HepG2 (cell line): Measurements from ENCODE around the gene MICAL1. TPM values are rescaled to one million over a fixed set of nuclear protein-coding genes. Genes with fewer than 3 reads are reported as not detected.

Source experiments
- ATAC-seq: fragments of 200-7000 bp; cut with Tn5 transposase; 3 replicates; pipeline ENCODE4 v1.9.1; 2020; ENCODE audit warnings: mild to moderate bottlenecking, moderate library complexity
- BruUV-seq: library from RNA; stranded (reverse); fragments of 400-500 nt; replicated peaks from 2 replicates; lab custom pipeline; 2021; lab: Mats Ljungman, UMichigan
- CTCF ChIA-PET: fragments of 300-600 bp; formaldehyde crosslinking; extraction: SDS; loops from one replicate; lab custom pipeline; 2021; ENCODE audit warnings: low total read pairs, inconsistent platforms, low intra/inter-chr PET ratio; lab: Yijun Ruan, JAX
- POLR2A ChIA-PET: fragments of 350-600 bp; sonication (Branson Sonifier 250); formaldehyde crosslinking; loops from one replicate; lab custom pipeline; 2020; ENCODE audit warnings: antibody characterized with exemption, inconsistent platforms; lab: Yijun Ruan, JAX
- DNase-seq: peaks from one replicate; pipeline ENCODE4 v3.0.0-alpha.2; 2015; ENCODE audit warnings: low spot score
- FAIRE-seq: peaks from 3 replicates; lab custom pipeline; 2011; peaks lifted over from hg19 to GRCh38; lab: Jason Lieb, UNC
- H2AFZ ChIP-seq: one replicate; pipeline ENCODE4 v1.6.1; 2011; ENCODE audit warnings: low read length, inconsistent platforms
- H3K27ac ChIP-seq: fragments of 300-600 bp; 3 replicates; pipeline ENCODE4 v1.8.0; 2011; ENCODE audit warnings: mixed run types, mild to moderate bottlenecking, mixed read lengths, low read length, inconsistent platforms; ENCODE audit not compliant: insufficient read depth; ENCODE audit errors: extremely low read length
- H3K27me3 ChIP-seq, 2 experiments: fragments of 200-600 bp in 1 of 2; 2 replicates in 1 of 2; 3 replicates in 1 of 2; pipeline versions ENCODE4 v1.6.0 to v1.8.0; 2011; ENCODE audit warnings: low read length in 2 of 2, mild to moderate bottlenecking in 2 of 2, moderate library complexity in 2 of 2, inconsistent platforms in 1 of 2; ENCODE audit not compliant: insufficient read depth in 2 of 2, control insufficient read depth in 1 of 2
- H3K36me3 ChIP-seq, 2 experiments: fragments of 200-600 bp in 1 of 2; replicated peaks in 1 of 2; 2 replicates in 1 of 2; 3 replicates in 1 of 2; pipeline versions ENCODE4 v1.5.1 to v1.8.0; 2011; ENCODE audit warnings: low read length in 2 of 2, inconsistent platforms in 1 of 2; ENCODE audit not compliant: insufficient read depth in 2 of 2, control insufficient read depth in 1 of 2
- H3K4me1 ChIP-seq: 2 replicates; pipeline ENCODE4 v1.5.1; 2012; ENCODE audit warnings: low read length, inconsistent platforms; ENCODE audit not compliant: insufficient read depth
- H3K4me2 ChIP-seq: 2 replicates; pipeline ENCODE4 v1.6.0; 2011; ENCODE audit warnings: low read depth, low read length, inconsistent platforms
- H3K4me3 ChIP-seq, 3 experiments: fragments of 200-600 bp in 1 of 3; sonication (generic), shearing (Covaris generic) in 1 of 3; replicated peaks in 1 of 3; 2 replicates each; pipeline ENCODE4 v1.5.1; 2011 to 2016; ENCODE audit warnings: low read length in 3 of 3, inconsistent platforms in 2 of 3, low read depth in 2 of 3, mild to moderate bottlenecking in 2 of 3, control low read depth in 1 of 3, mixed read lengths in 1 of 3; ENCODE audit not compliant: insufficient read depth in 1 of 3
- H3K79me2 ChIP-seq: one replicate; pipeline ENCODE4 v1.6.1; 2011; ENCODE audit warnings: low read length, inconsistent platforms; ENCODE audit not compliant: insufficient read depth
- H3K9ac ChIP-seq: 2 replicates; pipeline ENCODE4 v1.6.0; 2011; ENCODE audit warnings: mild to moderate bottlenecking, low read depth, low read length, inconsistent platforms; ENCODE audit not compliant: insufficient read depth
- H3K9me3 ChIP-seq: 2 replicates; pipeline ENCODE4 v1.5.1; 2012; ENCODE audit warnings: mild to moderate bottlenecking, low read length
- H4K20me1 ChIP-seq: 2 replicates; pipeline ENCODE4 v1.6.0; 2011; ENCODE audit warnings: inconsistent platforms, mild to moderate bottlenecking, low read length, moderate library complexity; ENCODE audit not compliant: insufficient read depth
- ASH2L ChIP-seq: fragments of 300-600, 200-600 bp; sonication (generic); IDR thresholded peaks from 2 replicates; pipeline ENCODE4 v1.7.0; 2017; ENCODE audit warnings: low read depth, mild to moderate bottlenecking, moderate library complexity, mixed read lengths, low read length; ENCODE audit not compliant: insufficient read length
- HBP1 ChIP-seq: IDR thresholded peaks from 2 replicates; pipeline ENCODE4 v1.6.1; 2016; ENCODE audit warnings: low read depth, control low read depth
- KAT8 ChIP-seq: IDR thresholded peaks from 2 replicates; pipeline ENCODE4 v1.6.1; 2016; ENCODE audit warnings: missing genetic modification reagents, missing compliant biosample characterization
- KLF16 ChIP-seq, 2 experiments: sonication (generic) in 1 of 2; formaldehyde crosslinking in 1 of 2; IDR thresholded peaks; 2 replicates each; pipeline versions ENCODE4 v1.6.1 to v1.8.0; 2016 to 2023; ENCODE audit warnings: missing genetic modification reagents in 2 of 2, missing compliant biosample characterization in 1 of 2
- LRRFIP1 ChIP-seq: sonication (generic); formaldehyde crosslinking; conservative IDR thresholded peaks from 2 replicates; pipeline ENCODE4 v1.4.0; 2020; ENCODE audit warnings: missing genetic modification reagents
- MXD1 ChIP-seq: sonication (generic); formaldehyde crosslinking; IDR thresholded peaks from 2 replicates; pipeline ENCODE4 v1.4.0; 2020; ENCODE audit warnings: mild to moderate bottlenecking, missing genetic modification reagents
- NFIB ChIP-seq: sonication (generic); formaldehyde crosslinking; IDR thresholded peaks from 2 replicates; pipeline ENCODE4 v1.9.0; 2021; ENCODE audit warnings: missing genetic modification reagents, mild to moderate bottlenecking, borderline replicate concordance
- PAXIP1 ChIP-seq: sonication (generic); formaldehyde crosslinking; conservative IDR thresholded peaks from 2 replicates; pipeline ENCODE4 v1.4.0; 2020; ENCODE audit warnings: mild to moderate bottlenecking, missing genetic modification reagents, moderate library complexity
- PRDM10 ChIP-seq: sonication (generic); formaldehyde crosslinking; IDR thresholded peaks from 2 replicates; pipeline ENCODE4 v1.4.0; 2020; ENCODE audit warnings: low read depth, missing genetic modification reagents
- REXO4 ChIP-seq: sonication (generic); formaldehyde crosslinking; IDR thresholded peaks from 2 replicates; pipeline ENCODE4 v1.8.0; 2022; ENCODE audit warnings: missing genetic modification reagents, mild to moderate bottlenecking, borderline replicate concordance
- TSC22D2 ChIP-seq: sonication (generic); formaldehyde crosslinking; IDR thresholded peaks from 2 replicates; pipeline ENCODE4 v1.5.1; 2020; ENCODE audit warnings: missing genetic modification reagents, mild to moderate bottlenecking, borderline replicate concordance
- WGBS: methylation state at CpG from one replicate; pipeline ENCODE4 v1.1.6; 2017; ENCODE audit warnings: low lambda C conversion rate; 5-methylcytosine and 5-hydroxymethylcytosine counted together
- in situ Hi-C: cut with HindIII; loops from 2 replicates; pipeline ENCODE4 v1.10.0; 2017; ENCODE audit warnings: low pct_unique_long_range_greater_than_20kb; ENCODE audit not compliant: extremely low pct_ligation_motif_present
- intact Hi-C: fragments of 100-400 bp; cut with micrococcal nuclease; formaldehyde crosslinking; loops from one replicate; pipeline ENCODE4 v1.10.0; 2022; ENCODE audit not compliant: unreplicated experiment
- polyA plus RNA-seq, 8 experiments: library from polyadenylated mRNA; depleted of rRNA in 3 of 8; stranded (reverse) in 7 of 8; unstranded in 1 of 8; fragments of >200 nt; fragmentation: Illumina TruSeq in 4 of 8; extraction: Trizol in 4 of 8; gene quantifications; 2 replicates each; pipeline versions ENCODE4 v1.2.1 to v1.2.3, GENCODE V29; 2011 to 2016; ENCODE audit warnings: low read depth in 4 of 8, missing spikeins in 1 of 8, mixed read lengths in 1 of 8; ENCODE audit not compliant: insufficient read depth in 1 of 8
- total RNA-seq, 5 experiments: library from RNA; depleted of rRNA; stranded (reverse); fragments of >200 nt; fragmentation: Illumina TruSeq; extraction: Trizol; gene quantifications; 2 replicates each; pipeline ENCODE4 v1.2.3, GENCODE V29; 2016; ENCODE audit warnings: low read depth in 1 of 5

The MICAL1 gene
- total and polyA plus RNA-seq, 2 of the 13 experiments (the other 11 are each of a cell fraction or from before 2014, with no cell fraction given) = 6.9 to 39.0 TPM

- CTCF ChIA-PET = no interaction called here
- H3K27me3 ChIP-seq = no peaks in the 10 kb centered on the region
- FAIRE-seq = no peak
- intact Hi-C loops (no loop called here), in situ Hi-C loops (no loop called here)
- no TSS peak for BruUV-seq
- no peak overlapping the region for H3K4me2 ChIP-seq
- no peaks in the 10 kb centered on the region for H4K20me1 ChIP-seq
- H3K4me3 ChIP-seq = no peak overlapping the region
- H3K4me1 ChIP-seq = no peaks in the 10 kb centered on the region
- DNase-seq = no peak
- no peaks in the 10 kb centered on the region for H3K9me3 ChIP-seq
- WGBS = 96% methylated on average over 5 of the region's 5 CpGs
- POLR2A ChIA-PET = interaction anchor here (0.9 kb wide), 1 partner anchor 28 kb away, joined by 3 read pairs; no protein-coding TSS in a partner anchor
- H3K9ac ChIP-seq = no peak overlapping the region
- no peak overlapping the region for H2AFZ ChIP-seq
- H3K36me3 ChIP-seq = peaks cover 21 to 69% of the 10 kb centered on the region in 2 experiments; a peak in 4 of 5 replicates
- H3K27ac ChIP-seq = no peak overlapping the region
- no peak for ATAC-seq
- no peaks in the 10 kb centered on the region for H3K79me2 ChIP-seq
- TF ChIP-seq NFIB (CRISPR knock-in tag) (no peak), KAT8 (CRISPR knock-in tag) (no peak), PAXIP1 (CRISPR knock-in tag) (no peak), TSC22D2 (CRISPR knock-in tag) (no peak), PRDM10 (no peak), ASH2L (no peak), MXD1 (CRISPR knock-in tag) (no peak), KLF16 (CRISPR knock-in tag; IDR thresholded peaks at IDR 0.05) (no peak), REXO4 (CRISPR knock-in tag) (no peak), HBP1 (CRISPR knock-in tag) (no peak), LRRFIP1 (CRISPR knock-in tag) (no peak)
Observed at GRCh38 chr6:109469591-109470189, 14.1 kb upstream of the MICAL1 start.
